ENCODE measurements around the gene CTNNA3.

The CTNNA3 gene

DNA sequence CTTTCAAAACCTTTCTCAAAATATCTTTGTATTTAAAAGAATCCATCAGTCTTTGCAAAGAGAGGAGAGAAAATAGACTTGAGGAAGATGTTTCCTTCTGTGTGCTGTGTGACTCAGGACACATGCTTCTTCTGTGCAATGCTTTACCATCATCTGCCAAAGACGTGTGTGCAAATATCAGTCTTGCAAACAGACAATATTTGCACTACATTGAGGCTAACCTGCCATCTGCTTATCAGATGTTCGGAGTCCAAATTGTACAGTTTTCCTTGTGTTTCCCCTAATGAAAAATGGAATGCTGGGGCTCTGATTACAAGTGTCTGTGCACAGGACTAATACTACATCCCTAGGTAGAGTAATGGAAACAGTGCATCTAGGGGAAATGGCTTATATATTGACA lies 1123.3 kb downstream of the CTNNA3 start:
- Histone ChIP-seq H3K4me3 (ENCODE audit: low read length) (no peak overlapping the region), H3K4me1 (ENCODE audit: control insufficient read depth, low read length) (no peaks in the 10 kb centered on the region), H3K27me3 (ENCODE audit: control insufficient read depth, low read length) (no peaks in the 10 kb centered on the region), H3K27ac (ENCODE audit: low read depth, low read length) (no peak overlapping the region), H3K9me2 (replicated peaks; ENCODE audit: control insufficient read depth, low read length) (no peaks in the 10 kb centered on the region; the same call in 1 of the 2 replicates), H4K20me1 (ENCODE audit: control insufficient read depth, insufficient read depth, low read depth, low read length) (no peaks in the 10 kb centered on the region), H3K79me2 (ENCODE audit: control insufficient read depth, low read length) (no peaks in the 10 kb centered on the region), H3F3A (ENCODE audit: control insufficient read depth, insufficient read depth) (no peaks in the 10 kb centered on the region), H3K4me2 (ENCODE audit: low read length) (no peak overlapping the region), H3K9me3 (ENCODE audit: control insufficient read depth, insufficient read depth, low read length) (no peaks in the 10 kb centered on the region), H3K36me3 (ENCODE audit: control insufficient read depth, low read length) (no peaks in the 10 kb centered on the region)
- TF ChIP-seq, protein P1, sequence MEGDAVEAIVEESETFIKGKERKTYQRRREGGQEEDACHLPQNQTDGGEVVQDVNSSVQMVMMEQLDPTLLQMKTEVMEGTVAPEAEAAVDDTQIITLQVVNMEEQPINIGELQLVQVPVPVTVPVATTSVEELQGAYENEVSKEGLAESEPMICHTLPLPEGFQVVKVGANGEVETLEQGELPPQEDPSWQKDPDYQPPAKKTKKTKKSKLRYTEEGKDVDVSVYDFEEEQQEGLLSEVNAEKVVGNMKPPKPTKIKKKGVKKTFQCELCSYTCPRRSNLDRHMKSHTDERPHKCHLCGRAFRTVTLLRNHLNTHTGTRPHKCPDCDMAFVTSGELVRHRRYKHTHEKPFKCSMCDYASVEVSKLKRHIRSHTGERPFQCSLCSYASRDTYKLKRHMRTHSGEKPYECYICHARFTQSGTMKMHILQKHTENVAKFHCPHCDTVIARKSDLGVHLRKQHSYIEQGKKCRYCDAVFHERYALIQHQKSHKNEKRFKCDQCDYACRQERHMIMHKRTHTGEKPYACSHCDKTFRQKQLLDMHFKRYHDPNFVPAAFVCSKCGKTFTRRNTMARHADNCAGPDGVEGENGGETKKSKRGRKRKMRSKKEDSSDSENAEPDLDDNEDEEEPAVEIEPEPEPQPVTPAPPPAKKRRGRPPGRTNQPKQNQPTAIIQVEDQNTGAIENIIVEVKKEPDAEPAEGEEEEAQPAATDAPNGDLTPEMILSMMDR (IDR thresholded peaks at IDR 0.05; ENCODE audit: low read depth, low read length, poor library complexity, severe bottlenecking) = no peak
- no peak for TF ChIP-seq EZH2phosphoT487 (IDR thresholded peaks at IDR 0.05; ENCODE audit: borderline replicate concordance, low read length)

DNA sequence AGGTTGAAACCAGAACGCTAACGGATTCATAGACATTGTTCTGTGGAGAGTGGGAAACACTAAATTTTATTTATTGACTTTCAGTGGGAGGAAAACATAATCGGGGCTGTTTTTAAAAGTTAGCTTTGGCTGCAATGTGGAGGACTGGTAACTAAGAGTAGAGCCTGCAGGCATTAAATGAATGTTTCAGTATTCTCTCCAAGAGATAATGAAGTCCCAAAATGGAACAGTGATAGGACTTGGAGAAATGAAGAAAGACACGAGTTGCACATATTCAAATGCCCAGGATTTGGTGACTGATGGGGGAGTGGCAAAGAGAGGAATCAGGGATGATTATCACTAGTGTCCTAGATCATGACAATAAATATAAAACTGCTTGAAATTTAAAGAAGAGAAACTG lies 1130.0 kb downstream of the CTNNA3 start:
- Histone ChIP-seq H3K4me3 (ENCODE audit: low read length) (no peak overlapping the region), H3K4me1 (ENCODE audit: control insufficient read depth, low read length) (no peaks in the 10 kb centered on the region), H3K36me3 (ENCODE audit: control insufficient read depth, low read length) (no peaks in the 10 kb centered on the region), H3K4me2 (ENCODE audit: low read length) (no peak overlapping the region), H3K79me2 (ENCODE audit: control insufficient read depth, low read length) (no peaks in the 10 kb centered on the region), H4K20me1 (ENCODE audit: control insufficient read depth, insufficient read depth, low read depth, low read length) (no peaks in the 10 kb centered on the region), H3K9me2 (replicated peaks; ENCODE audit: control insufficient read depth, low read length) (no peaks in the 10 kb centered on the region), H3K9me3 (ENCODE audit: control insufficient read depth, insufficient read depth, low read length) (no peaks in the 10 kb centered on the region), H3K27me3 (ENCODE audit: control insufficient read depth, low read length) (no peaks in the 10 kb centered on the region), H3K27ac (ENCODE audit: low read depth, low read length) (no peak overlapping the region), H3F3A (ENCODE audit: control insufficient read depth, insufficient read depth) (no peaks in the 10 kb centered on the region)
- no peak for TF ChIP-seq EZH2phosphoT487 (IDR thresholded peaks at IDR 0.05; ENCODE audit: borderline replicate concordance, low read length)

DNA sequence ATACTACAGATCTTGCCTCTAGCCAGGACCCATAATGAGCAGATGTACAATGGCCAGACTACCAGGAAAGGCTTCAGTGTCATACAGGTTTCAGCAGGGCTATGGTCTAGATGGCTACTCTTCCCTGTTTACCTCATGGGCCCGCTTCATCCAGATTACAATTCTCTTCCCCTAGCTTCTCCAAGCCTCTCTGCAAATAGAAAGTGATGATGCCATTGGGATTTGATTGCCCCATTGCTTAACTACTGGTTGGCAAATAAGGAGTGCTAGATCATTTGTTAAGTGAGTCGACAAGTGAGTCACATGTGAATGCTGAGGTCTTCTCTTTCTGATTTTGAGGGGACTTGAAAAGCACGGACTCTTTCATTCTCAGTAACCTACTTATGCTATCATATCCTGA lies 1131.7 kb downstream of the CTNNA3 start:
- no peak overlapping the region for H3K4me2 ChIP-seq (ENCODE audit: low read length)
- no peaks in the 10 kb centered on the region for H3K36me3 ChIP-seq (ENCODE audit: control insufficient read depth, low read length)
- no peaks in the 10 kb centered on the region for H4K20me1 ChIP-seq (ENCODE audit: control insufficient read depth, insufficient read depth, low read depth, low read length)
- no peaks in the 10 kb centered on the region for H3K9me2 ChIP-seq (replicated peaks; ENCODE audit: control insufficient read depth, low read length)
- H3K79me2 ChIP-seq (ENCODE audit: control insufficient read depth, low read length) = no peaks in the 10 kb centered on the region
- H3K27me3 ChIP-seq (ENCODE audit: control insufficient read depth, low read length) = no peaks in the 10 kb centered on the region
- H3K27ac ChIP-seq (ENCODE audit: low read depth, low read length) = no peak overlapping the region
- H3K9me3 ChIP-seq (ENCODE audit: control insufficient read depth, insufficient read depth, low read length) = no peaks in the 10 kb centered on the region
- TF ChIP-seq EZH2phosphoT487 (IDR thresholded peaks at IDR 0.05; ENCODE audit: borderline replicate concordance, low read length) = no peak
- TF ChIP-seq, protein P1 (IDR thresholded peaks at IDR 0.05; ENCODE audit: low read depth, low read length, poor library complexity, severe bottlenecking) = no peak
- no peaks in the 10 kb centered on the region for H3K4me1 ChIP-seq (ENCODE audit: control insufficient read depth, low read length)
- no peak overlapping the region for H3K4me3 ChIP-seq (ENCODE audit: low read length)
- H3F3A ChIP-seq (ENCODE audit: control insufficient read depth, insufficient read depth) = no peaks in the 10 kb centered on the region

DNA sequence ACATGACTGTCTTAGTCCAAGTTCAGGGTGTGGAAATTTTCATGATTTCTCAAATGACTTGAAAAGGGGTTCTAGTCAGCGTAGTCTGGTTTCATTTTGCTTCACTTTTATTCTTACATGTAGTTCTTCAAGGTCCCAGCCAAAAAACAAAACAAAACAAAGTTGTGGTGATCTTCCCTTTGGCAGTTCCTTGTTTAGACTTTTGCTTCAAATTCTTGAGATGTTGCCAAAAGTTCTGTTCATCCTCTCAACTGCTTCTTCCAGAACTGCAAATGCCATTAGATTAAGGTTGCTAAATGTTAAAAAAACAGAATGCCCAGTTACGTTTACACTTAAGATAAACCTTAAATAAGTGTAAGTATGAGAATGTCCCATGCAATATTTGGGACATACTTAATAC lies 1140.9 kb downstream of the CTNNA3 start:
- Histone ChIP-seq H3K79me2 (ENCODE audit: control insufficient read depth, low read length) (no peaks in the 10 kb centered on the region), H3K4me1 (ENCODE audit: control insufficient read depth, low read length) (no peaks in the 10 kb centered on the region), H3K27me3 (ENCODE audit: control insufficient read depth, low read length) (no peaks in the 10 kb centered on the region), H3K9me2 (replicated peaks; ENCODE audit: control insufficient read depth, low read length) (no peaks in the 10 kb centered on the region), H3F3A (ENCODE audit: control insufficient read depth, insufficient read depth) (no peaks in the 10 kb centered on the region), H3K27ac (ENCODE audit: low read depth, low read length) (no peak overlapping the region), H3K4me3 (ENCODE audit: low read length) (no peak overlapping the region), H4K20me1 (ENCODE audit: control insufficient read depth, insufficient read depth, low read depth, low read length) (no peaks in the 10 kb centered on the region), H3K9me3 (ENCODE audit: control insufficient read depth, insufficient read depth, low read length) (no peaks in the 10 kb centered on the region), H3K4me2 (ENCODE audit: low read length) (no peak overlapping the region), H3K36me3 (ENCODE audit: control insufficient read depth, low read length) (no peaks in the 10 kb centered on the region)
- no peak for TF ChIP-seq EZH2phosphoT487 (IDR thresholded peaks at IDR 0.05; ENCODE audit: borderline replicate concordance, low read length)
- TF ChIP-seq, protein P1 (IDR thresholded peaks at IDR 0.05; ENCODE audit: low read depth, low read length, poor library complexity, severe bottlenecking) = no peak

Data from DOHH2 (cell line).